Bronchial epithelial cell (primary cell): ENCODE results near the gene PSMD1. TPM values are rescaled to one million over a fixed set of nuclear protein-coding genes. Genes with fewer than 3 reads are reported as not detected.

Experiments used
- DNase-seq: peaks from one replicate; pipeline ENCODE4 v3.0.0-alpha.2; 2010; ENCODE audit warnings: low read depth
- FAIRE-seq: peaks from 2 replicates; lab custom pipeline; 2011; peaks lifted over from hg19 to GRCh38; lab: Jason Lieb, UNC
- H3K27me3 ChIP-seq: 2 replicates; pipeline ENCODE4 v1.5.1; 2011; ENCODE audit warnings: low read length; ENCODE audit not compliant: control insufficient read depth, insufficient read depth
- H3K36me3 ChIP-seq: 2 replicates; pipeline ENCODE4 v1.5.1; 2011; ENCODE audit warnings: low read length; ENCODE audit not compliant: control insufficient read depth, insufficient read depth
- H3K4me3 ChIP-seq: 2 replicates; pipeline ENCODE4 v1.5.1; 2011; ENCODE audit warnings: mild to moderate bottlenecking, low read depth, low read length, control low read depth
- total RNA-seq: library from RNA; depleted of rRNA; stranded (reverse); fragments of >200 nt; gene quantifications from 2 replicates; pipeline ENCODE4 v1.2.1, GENCODE V29; 2014
- TF ChIP-seq, protein P1 (sequence below): IDR thresholded peaks from 2 replicates; pipeline ENCODE4 v1.5.1; 2011; ENCODE audit warnings: mild to moderate bottlenecking, moderate library complexity, low read length, control low read depth, inconsistent platforms; ENCODE audit not compliant: insufficient read depth, severe bottlenecking

PSMD1 gene
- total RNA-seq, 1 donor from 2014 or later: 69.5 TPM

- TF ChIP-seq, protein P1, sequence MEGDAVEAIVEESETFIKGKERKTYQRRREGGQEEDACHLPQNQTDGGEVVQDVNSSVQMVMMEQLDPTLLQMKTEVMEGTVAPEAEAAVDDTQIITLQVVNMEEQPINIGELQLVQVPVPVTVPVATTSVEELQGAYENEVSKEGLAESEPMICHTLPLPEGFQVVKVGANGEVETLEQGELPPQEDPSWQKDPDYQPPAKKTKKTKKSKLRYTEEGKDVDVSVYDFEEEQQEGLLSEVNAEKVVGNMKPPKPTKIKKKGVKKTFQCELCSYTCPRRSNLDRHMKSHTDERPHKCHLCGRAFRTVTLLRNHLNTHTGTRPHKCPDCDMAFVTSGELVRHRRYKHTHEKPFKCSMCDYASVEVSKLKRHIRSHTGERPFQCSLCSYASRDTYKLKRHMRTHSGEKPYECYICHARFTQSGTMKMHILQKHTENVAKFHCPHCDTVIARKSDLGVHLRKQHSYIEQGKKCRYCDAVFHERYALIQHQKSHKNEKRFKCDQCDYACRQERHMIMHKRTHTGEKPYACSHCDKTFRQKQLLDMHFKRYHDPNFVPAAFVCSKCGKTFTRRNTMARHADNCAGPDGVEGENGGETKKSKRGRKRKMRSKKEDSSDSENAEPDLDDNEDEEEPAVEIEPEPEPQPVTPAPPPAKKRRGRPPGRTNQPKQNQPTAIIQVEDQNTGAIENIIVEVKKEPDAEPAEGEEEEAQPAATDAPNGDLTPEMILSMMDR: no peak
- no peak for FAIRE-seq
Observed at GRCh38 chr2:231201475-231201814, 144.8 kb downstream of the PSMD1 start.

GRCh38 chr2:231203087-231203486 lies 146.4 kb downstream of the PSMD1 start:
- no peaks in the 10 kb centered on the region for H3K27me3 ChIP-seq
- no peak for FAIRE-seq
- no peaks in the 10 kb centered on the region for H3K36me3 ChIP-seq
- DNase-seq: no peak
- TF ChIP-seq, protein P1: no peak
- H3K4me3 ChIP-seq: no peak overlapping the region

More at GRCh38 chr2:231201475-231201814, 144.8 kb downstream of the PSMD1 start:
- Histone ChIP-seq H3K36me3 (no peaks in the 10 kb centered on the region), H3K4me3 (no peak overlapping the region), H3K27me3 (no peaks in the 10 kb centered on the region)
- no peak for DNase-seq

- TF ChIP-seq, protein P1: no peak
- no peak for FAIRE-seq
- Histone ChIP-seq H3K4me3 (no peak overlapping the region), H3K27me3 (no peaks in the 10 kb centered on the region), H3K36me3 (peaks cover 1% of the 10 kb centered on the region)
- DNase-seq: no peak
Observed at GRCh38 chr2:231204146-231204545, 147.5 kb downstream of the PSMD1 start.

DNA sequence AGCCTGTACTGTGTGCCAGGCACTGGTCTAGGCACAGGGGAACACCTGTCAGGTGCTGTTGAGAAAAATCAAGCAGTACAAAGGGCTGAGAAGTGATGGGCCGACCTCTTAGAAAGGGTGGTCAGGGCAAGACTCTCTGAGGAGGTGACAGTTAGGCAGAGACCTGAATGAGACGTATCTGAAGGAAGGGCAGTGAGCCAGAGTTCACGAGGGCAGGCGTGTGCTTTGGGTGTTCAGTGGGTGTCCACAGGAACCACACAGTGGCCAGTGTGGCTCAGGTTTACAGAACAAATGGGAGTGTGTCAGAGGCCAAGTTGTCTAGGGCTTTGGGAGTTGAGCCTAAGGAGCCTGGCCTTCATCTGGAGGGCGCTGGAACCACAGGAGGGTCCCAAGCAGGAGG lies 147.9 kb downstream of the PSMD1 start:
- FAIRE-seq (no peak), DNase-seq (no peak)
- TF ChIP-seq, protein P1: no peak
- Histone ChIP-seq H3K27me3 (no peaks in the 10 kb centered on the region), H3K4me3 (no peak overlapping the region), H3K36me3 (peaks cover 1% of the 10 kb centered on the region)

DNA sequence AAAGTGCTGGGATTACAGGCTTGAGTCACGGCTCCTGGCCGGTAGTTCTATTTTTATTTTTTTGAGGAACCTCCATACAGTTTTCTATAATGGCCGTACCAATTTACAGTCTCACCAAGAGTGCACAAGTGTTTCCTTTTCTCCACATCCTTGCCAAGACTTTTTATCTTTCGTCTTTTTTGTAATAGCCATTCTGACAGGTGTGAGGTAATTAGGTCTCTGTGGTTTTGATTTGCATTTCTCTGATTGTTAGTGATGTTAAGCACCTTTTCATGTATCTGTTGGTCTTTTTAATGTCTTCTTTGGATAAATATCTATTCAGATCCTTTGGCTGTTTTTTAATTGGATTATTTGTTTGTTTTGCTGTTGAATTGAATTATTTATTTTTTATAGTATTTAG lies 151.1 kb downstream of the PSMD1 start:
- no peaks in the 10 kb centered on the region for H3K27me3 ChIP-seq
- no peak overlapping the region for H3K4me3 ChIP-seq
- H3K36me3 ChIP-seq: peaks cover 1% of the 10 kb centered on the region
- DNase-seq (no peak), FAIRE-seq (no peak)
- TF ChIP-seq, protein P1: no peak

- Histone ChIP-seq H3K4me3 (no peak overlapping the region), H3K36me3 (peaks cover 3% of the 10 kb centered on the region), H3K27me3 (no peaks in the 10 kb centered on the region)
- TF ChIP-seq, protein P1: no peak
- DNase-seq (no peak), FAIRE-seq (no peak)
Observed at GRCh38 chr2:231210782-231211181, 154.1 kb downstream of the PSMD1 start.
